ENCODE data around the gene SYT6. TPM values are rescaled to one million over a fixed set of nuclear protein-coding genes. Genes with fewer than 3 reads are reported as not detected.

SYT6 gene
- total and polyA plus RNA-seq, 10 of the 15 experiments (the other 5 are each of a cell fraction or from before 2014, with no cell fraction given) = 0.05 to 0.39 TPM; not detected in 8

GRCh38 chr1:114087495-114087894, 66.2 kb downstream of the SYT6 start:
- ATAC-seq (no peak), FAIRE-seq (no peak), DNase-seq (ENCODE audit: low read depth, low spot score) (no peak)
- POLR2A ChIA-PET = no interaction called here
- Histone ChIP-seq H3K9ac (ENCODE audit: control insufficient read depth, insufficient read depth, low read length) (no peak overlapping the region), H2AFZ (ENCODE audit: control insufficient read depth, low read depth, low read length) (no peak overlapping the region), H3K79me2 (ENCODE audit: control insufficient read depth, insufficient read depth, low read length) (no peaks in the 10 kb centered on the region), H3K36me3 (ENCODE audit: control insufficient read depth in 2 of 2, insufficient read depth in 2 of 2, low read length in 1 of 2) (no peaks in the 10 kb centered on the region), H3K9me3 (replicated peaks; ENCODE audit: control insufficient read depth, insufficient read depth, low read length) (no peaks in the 10 kb centered on the region), H4K20me1 (ENCODE audit: control insufficient read depth, insufficient read depth) (no peaks in the 10 kb centered on the region), H3K4me2 (ENCODE audit: control insufficient read depth, insufficient read depth) (no peak overlapping the region), H3K4me1 (ENCODE audit: control insufficient read depth, insufficient read depth, low read length) (no peaks in the 10 kb centered on the region), H3K4me3 (no peak overlapping the region), H3K27ac (ENCODE audit: control insufficient read depth, insufficient read depth) (no peak overlapping the region), H3K27me3 (replicated peaks in 1 of 2; ENCODE audit: control insufficient read depth in 2 of 2, insufficient read depth in 2 of 2, low read length in 1 of 2) (peaks cover 3 to 4% of the 10 kb centered on the region in 2 experiments; a peak in 3 of 4 replicates)
- WGBS (ENCODE audit: insufficient coverage, insufficient replicate concordance, low lambda C conversion rate, missing lambda C conversion rate) = 59% methylated on average over 2 of the region's 2 CpGs
- CTCF ChIA-PET = interaction anchor here (1.8 kb wide), 1 partner anchor 195 kb away, joined by 3 read pairs; no protein-coding TSS in a partner anchor
- SMC1A ChIA-PET (ENCODE audit: uncharacterized antibody, unreplicated experiment) = interaction anchor here (1.0 to 1.5 kb wide), 2 partner anchors 8 to 12 kb away, joined by 3 to 4 read pairs; no protein-coding TSS in a partner anchor
- intact Hi-C loops (cut with micrococcal nuclease; ENCODE audit: unreplicated experiment) = no loop called here
- BruUV-seq (replicated peaks) = no TSS peak
- RAD21 ChIA-PET (ENCODE audit: unreplicated experiment) = no interaction called here
- in situ Hi-C loops (cut with MboI) = no loop called here
- TF ChIP-seq GABPA (IDR thresholded peaks at IDR 0.05; ENCODE audit: low read depth) (no peak), POLR2A (IDR thresholded peaks at IDR 0.05; ENCODE audit: low read depth, low read length) (no peak), HDAC6 (IDR thresholded peaks at IDR 0.05; ENCODE audit: unreplicated experiment) (no peak), IRF4 (IDR thresholded peaks at IDR 0.05; ENCODE audit: low read depth, low read length) (no peak), ZBED1 (IDR thresholded peaks at IDR 0.05; ENCODE audit: borderline replicate concordance) (no peak), RBBP5 (conservative IDR thresholded peaks at IDR 0.05) (no peak), ELK1 (IDR thresholded peaks at IDR 0.05; ENCODE audit: low read depth, low read length) (no peak)
- TF ChIP-seq, protein P1, sequence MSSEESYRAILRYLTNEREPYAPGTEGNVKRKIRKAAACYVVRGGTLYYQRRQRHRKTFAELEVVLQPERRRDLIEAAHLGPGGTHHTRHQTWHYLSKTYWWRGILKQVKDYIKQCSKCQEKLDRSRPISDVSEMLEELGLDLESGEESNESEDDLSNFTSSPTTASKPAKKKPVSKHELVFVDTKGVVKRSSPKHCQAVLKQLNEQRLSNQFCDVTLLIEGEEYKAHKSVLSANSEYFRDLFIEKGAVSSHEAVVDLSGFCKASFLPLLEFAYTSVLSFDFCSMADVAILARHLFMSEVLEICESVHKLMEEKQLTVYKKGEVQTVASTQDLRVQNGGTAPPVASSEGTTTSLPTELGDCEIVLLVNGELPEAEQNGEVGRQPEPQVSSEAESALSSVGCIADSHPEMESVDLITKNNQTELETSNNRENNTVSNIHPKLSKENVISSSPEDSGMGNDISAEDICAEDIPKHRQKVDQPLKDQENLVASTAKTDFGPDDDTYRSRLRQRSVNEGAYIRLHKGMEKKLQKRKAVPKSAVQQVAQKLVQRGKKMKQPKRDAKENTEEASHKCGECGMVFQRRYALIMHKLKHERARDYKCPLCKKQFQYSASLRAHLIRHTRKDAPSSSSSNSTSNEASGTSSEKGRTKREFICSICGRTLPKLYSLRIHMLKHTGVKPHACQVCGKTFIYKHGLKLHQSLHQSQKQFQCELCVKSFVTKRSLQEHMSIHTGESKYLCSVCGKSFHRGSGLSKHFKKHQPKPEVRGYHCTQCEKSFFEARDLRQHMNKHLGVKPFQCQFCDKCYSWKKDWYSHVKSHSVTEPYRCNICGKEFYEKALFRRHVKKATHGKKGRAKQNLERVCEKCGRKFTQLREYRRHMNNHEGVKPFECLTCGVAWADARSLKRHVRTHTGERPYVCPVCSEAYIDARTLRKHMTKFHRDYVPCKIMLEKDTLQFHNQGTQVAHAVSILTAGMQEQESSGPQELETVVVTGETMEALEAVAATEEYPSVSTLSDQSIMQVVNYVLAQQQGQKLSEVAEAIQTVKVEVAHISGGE (CRISPR knock-in tag; IDR thresholded peaks at IDR 0.05) = no peak
- TF ChIP-seq, protein P2, sequence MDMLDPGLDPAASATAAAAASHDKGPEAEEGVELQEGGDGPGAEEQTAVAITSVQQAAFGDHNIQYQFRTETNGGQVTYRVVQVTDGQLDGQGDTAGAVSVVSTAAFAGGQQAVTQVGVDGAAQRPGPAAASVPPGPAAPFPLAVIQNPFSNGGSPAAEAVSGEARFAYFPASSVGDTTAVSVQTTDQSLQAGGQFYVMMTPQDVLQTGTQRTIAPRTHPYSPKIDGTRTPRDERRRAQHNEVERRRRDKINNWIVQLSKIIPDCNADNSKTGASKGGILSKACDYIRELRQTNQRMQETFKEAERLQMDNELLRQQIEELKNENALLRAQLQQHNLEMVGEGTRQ (IDR thresholded peaks at IDR 0.05; ENCODE audit: borderline replicate concordance, low read depth, low read length) = no peak
- TF ChIP-seq, protein P3, sequence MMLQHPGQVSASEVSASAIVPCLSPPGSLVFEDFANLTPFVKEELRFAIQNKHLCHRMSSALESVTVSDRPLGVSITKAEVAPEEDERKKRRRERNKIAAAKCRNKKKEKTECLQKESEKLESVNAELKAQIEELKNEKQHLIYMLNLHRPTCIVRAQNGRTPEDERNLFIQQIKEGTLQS (IDR thresholded peaks at IDR 0.05; ENCODE audit: borderline replicate concordance, extremely low read depth, low read depth, low read length) = no peak

Data from GM12878 (cell line).